ENCODE measurements around the gene SPRY4.
"Not testable (repeated sequence)": the region's sequence is repeated elsewhere in the genome, so short reads cannot be mapped to it uniquely, and the experiment has no call there.

The SPRY4 gene

DNA sequence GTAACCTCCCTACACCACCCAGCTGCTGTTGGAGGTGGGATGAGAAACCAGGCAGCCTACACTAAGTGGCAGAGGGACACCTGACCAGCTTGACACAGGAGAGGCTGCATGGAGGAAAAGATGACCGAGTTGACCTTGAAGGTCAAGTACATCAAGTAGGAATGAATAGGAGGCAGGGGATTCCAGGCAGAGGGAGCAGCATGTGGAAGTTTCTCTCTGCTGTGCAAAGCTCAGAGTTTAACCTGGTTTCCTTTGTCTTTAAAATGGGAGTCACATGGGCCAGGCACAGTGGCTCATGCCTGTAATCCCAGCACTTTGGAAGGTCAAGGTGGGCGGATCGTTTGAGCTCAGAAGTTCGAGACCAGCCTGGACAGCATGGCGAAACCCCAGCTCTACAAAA is 32.6 kb downstream of the SPRY4 start:
- DNase-seq = no peak

DNA sequence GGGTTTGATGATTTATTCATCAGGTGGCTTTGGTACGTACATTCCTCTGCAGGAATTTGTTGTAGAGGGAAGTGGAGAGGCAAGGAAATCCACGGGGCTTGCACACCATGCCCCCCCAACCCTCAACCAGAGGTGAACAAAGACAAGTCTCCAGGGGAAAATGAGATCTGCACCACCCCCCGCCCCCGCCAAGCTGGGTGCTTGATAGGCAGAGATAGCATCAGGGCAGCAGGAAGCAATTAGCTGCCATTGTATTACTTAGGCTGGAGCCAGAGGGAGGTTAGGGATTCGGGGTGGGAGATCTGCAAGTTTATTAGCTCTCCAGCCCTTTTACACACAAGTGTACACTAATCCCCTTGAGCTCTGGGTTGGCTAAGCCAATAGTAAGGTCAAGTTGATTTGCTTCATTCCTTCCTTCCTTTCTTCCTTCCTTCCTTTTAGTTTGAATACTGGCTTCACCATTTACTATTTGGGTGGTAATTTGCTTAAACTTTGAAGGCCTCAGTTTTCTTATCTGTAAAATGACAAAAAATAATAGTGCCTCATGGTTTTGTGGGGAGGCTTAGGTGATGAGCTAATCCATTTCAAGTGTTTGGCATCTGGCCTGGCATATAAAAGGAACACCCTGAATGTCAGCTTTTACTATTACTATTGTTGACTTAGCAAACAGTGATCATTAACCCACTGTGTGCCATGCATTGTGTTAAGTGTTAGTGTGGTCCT is 34.1 kb downstream of the SPRY4 start:
- peak; percentile 88 to 91 for DNase-seq

DNA sequence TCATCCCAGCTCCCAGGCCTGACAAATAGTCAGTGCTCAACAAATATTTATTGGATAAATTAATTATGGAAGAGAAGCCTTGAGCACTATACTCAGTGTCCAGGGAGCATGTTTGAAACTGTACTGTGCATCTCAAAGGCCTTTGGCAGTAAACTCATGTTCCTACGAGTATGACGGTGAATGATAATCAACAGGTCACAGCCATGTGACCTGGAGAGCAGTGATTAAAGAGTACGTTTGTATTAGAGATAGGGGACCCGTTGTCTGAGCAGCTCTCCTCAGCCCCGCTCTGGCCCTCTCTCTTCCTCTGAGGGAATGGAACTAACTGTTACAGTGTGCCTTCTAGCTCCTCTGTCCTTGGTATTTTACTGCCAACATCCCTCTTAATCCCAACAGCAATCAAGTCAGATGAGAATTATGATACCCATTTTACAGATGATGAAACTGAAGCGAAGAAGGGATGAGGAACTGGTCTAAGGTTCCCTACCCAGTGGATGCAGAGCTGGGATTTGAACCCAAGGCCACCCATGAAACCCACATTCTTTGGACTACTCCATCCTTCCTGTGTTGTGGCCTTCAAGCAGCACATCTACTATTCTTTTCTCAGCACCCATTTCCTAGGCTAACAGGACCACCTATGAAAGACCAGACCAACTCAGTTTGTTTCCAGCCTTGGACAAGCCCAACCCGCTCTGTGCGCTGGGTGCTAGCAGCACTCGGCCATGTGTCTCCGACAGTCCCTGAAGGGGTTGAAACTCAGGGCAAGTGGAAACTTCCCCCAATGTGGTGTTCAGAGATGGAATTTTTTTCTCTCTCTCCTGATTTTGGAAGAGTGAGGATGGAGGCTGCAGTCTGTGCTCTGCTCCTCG is 34.9 kb downstream of the SPRY4 start:
- DNase-seq = no peak

DNA sequence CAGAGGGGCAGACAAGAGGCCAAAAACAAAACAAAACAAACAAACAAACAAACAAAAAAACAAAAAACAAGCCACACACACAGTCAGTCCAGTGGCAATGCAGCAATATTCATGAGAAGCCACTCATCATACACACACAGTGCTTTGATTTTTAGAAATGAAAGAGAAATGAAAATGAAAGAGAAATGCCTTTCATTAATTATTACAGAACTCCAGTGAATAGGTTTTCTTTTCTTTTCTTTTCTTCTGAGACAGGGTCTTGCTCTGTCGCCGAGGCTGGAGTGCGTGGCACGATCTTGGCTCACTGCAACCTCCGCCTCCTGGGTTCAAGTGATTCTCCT is 36.9 kb downstream of the SPRY4 start:
- DNase-seq = no peak

DNA sequence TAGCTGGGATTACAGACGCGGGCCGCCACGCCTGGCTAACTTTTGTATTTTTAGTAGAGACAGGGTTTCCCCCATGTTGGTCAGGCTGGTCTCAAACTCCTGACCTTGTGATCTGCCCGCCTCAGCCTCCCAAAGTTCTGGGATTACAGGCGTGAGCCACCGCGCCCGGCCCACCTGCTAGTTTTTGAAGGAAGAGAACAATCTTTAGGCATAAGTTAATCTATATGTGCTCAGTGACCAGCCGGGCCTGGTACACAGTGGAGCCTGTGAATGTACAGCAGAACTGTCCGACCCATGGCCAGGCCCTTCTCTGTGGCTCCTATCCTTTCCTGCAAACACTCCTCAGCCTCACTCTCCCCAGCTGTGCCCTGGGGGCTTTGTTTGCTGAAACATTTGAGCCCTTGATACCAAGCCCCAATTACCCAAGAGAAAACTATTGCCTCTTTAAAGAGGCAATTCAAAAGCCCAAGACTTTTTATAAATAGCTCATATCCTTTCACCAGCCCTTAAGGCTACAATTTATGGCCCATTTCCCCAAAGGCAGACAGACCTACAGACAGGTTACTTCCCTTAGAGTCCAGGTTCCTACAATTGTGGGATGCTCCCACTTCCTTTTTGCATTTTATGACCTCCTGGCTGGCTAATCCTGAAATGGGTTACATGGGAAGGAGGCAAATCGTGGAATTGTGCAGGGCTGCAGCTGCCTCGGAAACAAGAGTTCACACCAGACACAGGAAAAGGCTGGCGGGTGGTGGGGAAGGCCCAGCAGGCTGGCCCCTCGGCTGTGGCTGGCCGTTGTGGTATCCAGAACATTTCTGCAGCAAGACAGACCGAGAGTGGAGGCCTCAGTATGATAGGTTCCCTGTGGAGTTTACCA is 37.5 kb downstream of the SPRY4 start:
- no peak for DNase-seq

DNA sequence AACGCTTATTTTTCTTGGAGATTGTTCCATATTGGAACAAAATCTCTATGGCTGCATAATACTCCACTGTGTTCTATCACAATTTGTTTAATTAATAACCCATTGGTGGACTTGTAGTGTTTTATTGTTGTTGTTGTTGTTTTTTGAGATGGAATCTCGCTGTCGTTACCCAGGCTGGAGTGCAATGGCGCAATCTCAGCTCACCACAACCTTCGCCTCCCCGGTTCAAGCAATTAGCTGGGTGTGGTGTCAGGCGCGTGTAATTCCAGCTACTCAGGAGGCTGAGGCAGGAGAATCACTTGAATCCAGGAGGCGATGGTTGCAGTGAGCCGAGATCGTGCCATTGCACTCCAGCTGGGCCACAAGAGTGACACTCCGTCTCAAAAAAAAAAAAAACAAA is 38.7 kb downstream of the SPRY4 start:
- DNase-seq = no peak

DNA sequence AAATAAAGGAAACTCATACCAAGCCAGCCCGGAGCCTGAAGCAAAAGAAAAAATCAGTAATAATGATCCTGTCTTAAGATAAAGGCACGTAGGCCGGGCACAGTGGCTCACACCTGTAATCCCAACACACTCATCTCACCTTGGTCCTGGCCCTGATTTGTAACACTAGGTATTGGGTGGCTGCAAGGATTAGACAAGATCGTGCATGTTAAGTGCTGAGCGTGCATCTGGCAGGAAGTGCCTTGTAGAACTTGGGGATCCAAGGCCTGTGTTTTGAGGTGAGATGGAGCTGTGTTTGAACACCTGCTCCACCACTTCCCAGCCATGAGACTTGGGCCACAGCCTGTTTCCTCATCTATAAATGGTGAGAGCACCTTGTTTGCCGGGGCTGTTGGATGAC is 41.5 kb downstream of the SPRY4 start:
- no peak for DNase-seq

DNA sequence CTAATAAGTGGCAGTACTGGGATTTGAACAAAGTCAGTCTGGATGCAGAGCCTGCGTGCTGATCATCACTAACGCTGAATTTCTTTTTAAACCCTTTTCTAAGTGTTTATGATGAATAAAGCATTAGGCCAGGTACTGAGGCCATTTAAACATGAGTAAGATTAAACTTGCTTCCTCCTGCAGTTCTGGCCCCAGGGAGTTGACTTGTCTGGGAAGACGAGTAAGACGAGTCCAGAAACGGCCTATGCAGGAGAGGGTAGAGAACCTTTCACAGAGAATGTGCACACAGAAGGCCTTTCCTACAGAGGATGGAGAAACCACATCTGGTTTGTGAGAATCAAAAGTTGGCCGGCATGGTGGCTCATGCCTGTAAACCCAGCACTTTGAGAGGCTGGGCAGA is 42.9 kb downstream of the SPRY4 start:
- DNase-seq = no peak

DNA sequence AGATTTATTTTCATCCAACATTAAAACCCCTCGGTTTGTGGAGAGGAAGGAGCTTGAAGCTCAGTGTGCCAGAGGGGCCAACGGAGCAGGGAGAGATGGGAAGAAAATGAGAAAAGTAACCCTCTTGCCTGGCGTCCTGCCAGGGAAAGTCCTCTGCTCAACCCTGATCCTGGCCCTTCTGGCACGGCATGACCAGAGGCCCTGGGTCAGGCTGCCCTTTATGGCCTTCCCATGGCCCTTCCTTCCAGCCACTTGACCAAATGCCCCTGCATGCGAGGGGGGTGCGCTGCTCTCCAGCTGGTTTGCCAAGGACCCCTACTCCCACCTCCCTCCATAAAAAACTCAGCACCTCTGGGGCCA is 43.8 kb downstream of the SPRY4 start:
- no peak for DNase-seq

DNA sequence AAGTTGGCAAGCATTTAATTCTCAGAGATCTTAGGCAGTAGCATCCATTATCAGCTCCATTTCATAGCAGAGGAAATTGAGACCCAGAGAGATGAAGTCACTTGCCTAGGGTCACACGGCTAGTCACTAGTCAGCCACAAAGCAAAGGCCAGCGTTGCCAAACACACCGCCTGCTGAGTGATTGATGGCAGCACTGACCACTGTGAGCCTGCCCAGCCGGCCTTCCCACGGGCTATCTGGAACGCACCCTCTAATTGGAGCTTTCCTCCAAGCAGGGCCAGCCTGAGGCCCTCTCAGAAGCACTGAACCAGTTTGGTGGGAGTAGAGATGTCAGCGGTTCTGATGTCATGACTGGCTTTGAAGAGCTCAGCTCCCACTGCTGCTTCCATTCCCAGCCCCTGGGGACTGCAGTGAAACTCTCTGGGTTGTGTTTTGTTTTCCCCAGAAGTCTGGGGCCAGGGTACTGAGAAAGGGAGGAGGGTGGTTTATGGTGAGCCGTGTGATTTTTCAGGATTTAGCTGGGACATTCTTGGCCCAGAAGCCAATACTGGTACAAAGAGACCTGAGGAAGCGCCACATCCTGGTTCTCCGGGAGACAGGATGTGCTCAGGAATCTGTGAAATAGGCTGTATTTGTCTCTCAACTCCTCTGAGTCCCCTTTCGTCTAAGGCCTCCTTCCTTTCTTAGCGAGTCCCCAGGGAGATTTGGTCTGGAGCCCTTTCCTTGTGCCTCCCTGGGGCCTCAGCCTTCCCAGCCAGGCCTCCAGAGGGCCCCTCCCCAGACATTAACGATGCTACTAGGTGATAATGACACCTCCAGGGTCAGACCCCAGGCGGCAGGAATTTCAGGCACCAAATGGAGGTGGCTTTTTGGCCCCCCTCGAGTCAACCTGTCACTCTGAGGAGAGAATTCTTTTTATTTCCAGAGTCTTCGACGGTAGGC is 44.5 kb downstream of the SPRY4 start:
- DNase-seq = no peak

DNA sequence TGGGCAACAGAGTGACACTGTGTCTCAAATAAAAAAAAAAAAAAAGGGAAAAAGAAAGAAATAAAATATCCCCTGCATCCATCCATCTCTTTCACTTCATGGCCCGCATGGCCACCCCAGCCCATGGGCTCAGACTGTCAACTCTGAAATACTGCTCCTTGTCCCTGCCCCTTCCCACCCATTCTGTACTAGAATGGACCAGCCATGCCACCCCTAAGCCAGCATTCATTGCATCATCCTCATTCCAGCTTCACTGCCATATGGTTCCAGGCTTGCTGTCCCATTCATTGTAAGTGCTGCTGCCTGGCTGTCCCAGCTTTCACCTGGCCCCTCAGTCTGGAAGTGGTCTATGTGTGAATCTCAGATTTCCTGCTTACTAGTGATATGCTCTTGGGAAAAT is 46.2 kb downstream of the SPRY4 start:
- peak; percentile 4 to 57 for DNase-seq

DNA sequence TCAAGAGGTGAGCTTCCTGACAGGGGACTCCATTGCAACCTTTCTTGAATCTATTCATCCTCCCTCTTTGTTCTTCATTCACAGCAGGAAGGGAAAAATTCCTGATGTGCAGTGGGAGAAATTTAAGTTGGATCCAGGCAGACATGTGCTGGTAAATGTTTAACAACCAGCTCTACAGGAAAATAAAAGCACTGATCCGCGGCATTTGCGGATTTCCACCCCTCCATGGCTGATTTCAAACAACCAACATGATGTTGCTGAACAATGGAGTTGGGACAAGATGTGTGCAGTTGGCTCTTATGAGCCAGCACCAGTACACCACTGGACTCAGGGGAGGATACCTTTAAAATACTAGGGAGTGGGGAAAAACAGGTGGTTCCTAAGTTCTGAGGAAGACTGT is 47.0 kb downstream of the SPRY4 start:
- no peak for DNase-seq

DNA sequence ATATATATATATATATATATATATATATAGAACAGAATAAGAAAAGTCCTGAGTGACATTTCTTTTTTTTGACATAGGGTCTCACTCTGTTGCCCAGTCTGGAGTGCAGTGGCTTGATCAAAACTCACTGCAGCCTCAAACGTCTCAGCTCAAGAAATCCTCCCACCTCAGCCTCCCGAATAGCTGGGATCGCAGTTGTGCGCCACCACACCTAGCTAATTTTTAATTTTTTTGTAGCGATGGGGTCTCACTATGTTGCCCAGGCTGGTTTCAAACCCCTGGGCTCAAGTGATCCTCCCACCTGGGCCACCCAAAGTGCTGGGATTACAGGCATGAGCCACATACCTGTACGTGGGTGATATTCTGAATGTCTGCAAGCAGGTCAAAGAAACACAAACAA is 48.3 kb downstream of the SPRY4 start:
- no peak for DNase-seq

DNA sequence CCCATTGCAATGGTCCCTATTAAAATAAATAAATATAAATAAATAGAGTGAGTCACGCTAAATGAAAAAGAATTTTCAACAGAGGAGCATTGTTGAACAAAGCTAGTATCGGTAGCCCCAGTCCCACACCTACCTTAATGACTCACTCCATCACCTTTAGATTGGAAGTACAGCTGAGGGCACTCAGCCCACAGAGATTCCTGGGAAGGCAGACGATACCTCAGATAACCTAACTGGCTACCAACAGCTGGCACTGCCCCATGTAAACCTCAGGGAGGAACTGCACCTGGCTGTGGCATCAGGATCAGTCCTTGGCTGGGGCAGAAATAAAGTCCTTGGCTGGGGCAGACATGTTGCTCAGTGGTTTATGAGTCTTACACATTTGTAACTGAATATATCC is 49.3 kb downstream of the SPRY4 start:
- no peak for DNase-seq

DNA sequence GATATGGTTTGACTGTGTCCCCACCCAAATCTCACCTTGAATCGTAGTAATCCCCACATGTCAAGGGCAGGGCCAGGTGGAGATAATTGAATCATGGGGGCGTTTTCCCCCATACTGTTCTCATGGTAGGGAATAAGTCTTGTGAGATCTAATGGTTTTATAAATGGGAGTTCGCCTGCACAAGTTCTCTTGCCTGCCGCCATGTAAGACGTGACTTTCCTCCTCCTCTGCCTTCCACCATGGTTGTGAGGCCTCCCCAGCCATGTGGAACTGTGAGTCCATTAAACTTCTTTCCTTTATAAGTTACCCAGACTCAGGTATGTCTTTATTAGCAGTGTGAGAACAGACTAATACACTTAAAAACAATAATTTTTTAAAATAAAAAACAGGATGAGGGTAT is 52.2 kb downstream of the SPRY4 start:
- not testable (repeated sequence) for DNase-seq

DNA sequence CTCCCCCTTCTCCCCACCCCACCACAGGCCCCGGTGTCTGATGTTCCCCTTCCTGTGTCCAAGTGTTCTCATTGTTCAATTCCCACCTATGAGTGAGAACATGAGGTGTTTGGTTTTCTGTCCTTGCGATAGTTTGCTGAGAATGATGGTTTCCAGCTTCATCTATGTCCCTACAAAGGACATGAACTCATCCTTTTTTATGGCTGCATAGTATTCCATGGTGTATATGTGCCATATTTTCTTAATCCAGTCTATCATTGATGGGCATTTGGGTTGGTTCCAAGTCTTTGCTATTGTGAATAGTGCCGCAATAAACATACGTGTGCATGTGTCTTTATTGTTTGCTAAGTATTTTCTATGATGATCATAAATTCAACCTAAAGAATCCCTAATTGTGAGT is 60.7 kb downstream of the SPRY4 start:
- not testable (repeated sequence) for DNase-seq

DNA sequence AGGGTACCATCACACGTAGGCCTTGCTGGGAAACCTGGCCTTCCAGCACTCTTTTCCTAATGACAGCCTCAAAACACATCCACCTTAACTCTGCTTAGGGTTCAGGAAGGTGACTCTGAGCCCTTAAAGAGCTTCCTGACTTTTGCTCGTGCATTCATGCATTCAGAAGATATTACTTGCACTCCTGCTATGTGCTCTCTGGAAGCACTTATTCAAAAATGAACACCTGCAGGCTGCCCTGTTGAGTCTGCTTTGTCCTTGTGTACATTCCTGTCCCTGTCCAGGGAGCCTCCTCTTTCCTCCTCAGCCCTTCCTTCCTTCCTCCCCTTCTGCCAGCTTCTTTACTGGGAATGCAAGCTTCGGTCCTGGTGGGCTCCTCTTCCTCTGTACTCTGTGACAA is 61.5 kb downstream of the SPRY4 start:
- DNase-seq = no peak

DNA sequence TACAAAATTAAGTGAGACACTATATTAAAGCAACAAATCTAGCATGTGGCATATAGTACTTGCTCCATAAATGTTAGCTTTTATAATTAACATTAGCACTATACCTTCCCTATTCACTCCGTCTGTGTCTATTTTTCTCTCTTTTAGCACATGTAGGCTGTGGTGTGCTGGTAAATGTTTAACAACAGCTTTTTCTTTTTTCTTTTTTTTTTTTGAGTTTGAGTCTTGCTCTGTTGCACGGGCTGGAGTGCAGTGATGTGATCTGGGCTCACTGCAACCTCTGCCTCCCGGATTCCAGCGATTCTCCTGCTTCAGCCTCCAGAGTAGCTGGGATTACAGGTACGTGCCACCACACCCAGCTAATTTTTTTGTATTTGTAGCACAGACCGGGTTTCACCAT is 62.1 kb downstream of the SPRY4 start:
- no peak for DNase-seq
